ENCODE data around the gene GPR108. TPM values are rescaled to one million over a fixed set of nuclear protein-coding genes. Genes with fewer than 3 reads are reported as not detected.
A peak's percentile ranks its signal among the peaks of the same experiment; 100 is the strongest.

GPR108 gene
- total and polyA plus RNA-seq, 2 of the 13 experiments (the other 11 are each of a cell fraction or from before 2014, with no cell fraction given), result 36.4 to 63.0 TPM

- peak; percentile 61; the same call in 1 of the 2 replicates for TF ChIP-seq ZNF749 (CRISPR knock-in tag; IDR thresholded peaks at IDR 0.05; ENCODE audit: borderline replicate concordance)
- no peak for TF ChIP-seq BRF2 (CRISPR knock-in tag; IDR thresholded peaks at IDR 0.05)
- TF ChIP-seq ZFP36L1 (CRISPR knock-in tag; IDR thresholded peaks at IDR 0.05), result peak; percentile 87
- TF ChIP-seq IRF9 (CRISPR knock-in tag; IDR thresholded peaks at IDR 0.05; ENCODE audit: borderline replicate concordance), result peak; percentile 70; the same call in 1 of the 2 replicates
- peak; percentile 83 for TF ChIP-seq AHDC1 (CRISPR knock-in tag; IDR thresholded peaks at IDR 0.05; ENCODE audit: borderline replicate concordance)
- TF ChIP-seq TFAP4 (IDR thresholded peaks at IDR 0.05; ENCODE audit: borderline replicate concordance, low read depth), result peak; percentile 87
- no peak for TF ChIP-seq JDP2 (CRISPR knock-in tag; IDR thresholded peaks at IDR 0.05; ENCODE audit: borderline replicate concordance)
- no peak for TF ChIP-seq ZNF337 (CRISPR knock-in tag; IDR thresholded peaks at IDR 0.05; ENCODE audit: borderline replicate concordance, low read depth)
- TF ChIP-seq ZNF343 (CRISPR knock-in tag; IDR thresholded peaks at IDR 0.05), result peak; percentile 62; the same call in 1 of the 2 replicates
- TF ChIP-seq SRY (CRISPR knock-in tag; IDR thresholded peaks at IDR 0.05), result peak; percentile 81; the same call in 1 of the 2 replicates
- no peak for TF ChIP-seq ZNF530 (CRISPR knock-in tag; IDR thresholded peaks at IDR 0.05; ENCODE audit: low read depth)
- peak; percentile 38 for TF ChIP-seq YY1 (IDR thresholded peaks at IDR 0.05; ENCODE audit: insufficient read depth, insufficient replicate concordance, low read depth, low read length)
- no peak for TF ChIP-seq ZBTB37 (CRISPR knock-in tag; IDR thresholded peaks at IDR 0.05)
- TF ChIP-seq ZNF564 (CRISPR knock-in tag; IDR thresholded peaks at IDR 0.05), result no peak
- TF ChIP-seq ZNF709 (CRISPR knock-in tag; IDR thresholded peaks at IDR 0.05), result peak; percentile 89; the same call in 1 of the 2 replicates
- TF ChIP-seq REXO4 (CRISPR knock-in tag; IDR thresholded peaks at IDR 0.05; ENCODE audit: borderline replicate concordance), result no peak
- no peak for TF ChIP-seq ZNF510 (CRISPR knock-in tag; IDR thresholded peaks at IDR 0.05; ENCODE audit: low read depth)
- TF ChIP-seq ZFP1 (CRISPR knock-in tag; IDR thresholded peaks at IDR 0.05), result peak; percentile 72; the same call in 1 of the 2 replicates
Observed at GRCh38 chr19:6720369-6721137, 16.8 kb downstream of the GPR108 start, which contains the start of gene C3 (continued).
